C4-2B (cell line): Measurements from ENCODE around the gene ELFN2.
"Not testable (repeated sequence)": the region's sequence is repeated elsewhere in the genome, so short reads cannot be mapped to it uniquely, and the experiment has no call there.

ENCODE experiments used
- ZFX ChIP-seq: fragments of 450-650 bp; IDR thresholded peaks from 2 replicates; pipeline ENCODE4 v1.6.1; 2017
- TF ChIP-seq, protein P1 (sequence below): fragments of 450-650 bp; conservative IDR thresholded peaks from 2 replicates; pipeline ENCODE4 v1.5.1; 2017; ENCODE audit warnings: mild to moderate bottlenecking

DNA sequence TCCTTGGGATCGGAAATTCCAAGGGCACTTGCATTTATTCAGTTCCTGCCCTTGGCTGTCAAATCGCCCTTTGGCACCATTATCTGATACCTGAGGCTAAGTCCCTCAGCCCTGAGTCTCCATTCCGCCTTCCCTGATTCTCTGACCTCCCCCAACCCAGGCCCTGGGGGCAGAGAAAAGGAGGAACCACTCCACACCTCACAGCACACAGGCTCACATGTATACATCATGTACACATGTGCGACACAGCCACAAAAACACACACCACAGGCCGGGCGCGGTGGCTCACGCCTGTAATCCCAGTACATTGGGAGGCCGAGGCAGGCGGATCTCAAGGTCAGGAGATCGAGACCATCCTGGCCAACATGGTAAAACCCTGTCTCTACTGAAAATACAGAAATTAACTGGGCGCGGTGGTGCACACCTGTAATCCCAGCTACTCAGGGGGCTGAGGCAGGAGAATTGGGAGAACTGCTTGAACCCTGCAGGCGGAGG is 41.0 kb upstream of the ELFN2 start:
- TF ChIP-seq, protein P1, sequence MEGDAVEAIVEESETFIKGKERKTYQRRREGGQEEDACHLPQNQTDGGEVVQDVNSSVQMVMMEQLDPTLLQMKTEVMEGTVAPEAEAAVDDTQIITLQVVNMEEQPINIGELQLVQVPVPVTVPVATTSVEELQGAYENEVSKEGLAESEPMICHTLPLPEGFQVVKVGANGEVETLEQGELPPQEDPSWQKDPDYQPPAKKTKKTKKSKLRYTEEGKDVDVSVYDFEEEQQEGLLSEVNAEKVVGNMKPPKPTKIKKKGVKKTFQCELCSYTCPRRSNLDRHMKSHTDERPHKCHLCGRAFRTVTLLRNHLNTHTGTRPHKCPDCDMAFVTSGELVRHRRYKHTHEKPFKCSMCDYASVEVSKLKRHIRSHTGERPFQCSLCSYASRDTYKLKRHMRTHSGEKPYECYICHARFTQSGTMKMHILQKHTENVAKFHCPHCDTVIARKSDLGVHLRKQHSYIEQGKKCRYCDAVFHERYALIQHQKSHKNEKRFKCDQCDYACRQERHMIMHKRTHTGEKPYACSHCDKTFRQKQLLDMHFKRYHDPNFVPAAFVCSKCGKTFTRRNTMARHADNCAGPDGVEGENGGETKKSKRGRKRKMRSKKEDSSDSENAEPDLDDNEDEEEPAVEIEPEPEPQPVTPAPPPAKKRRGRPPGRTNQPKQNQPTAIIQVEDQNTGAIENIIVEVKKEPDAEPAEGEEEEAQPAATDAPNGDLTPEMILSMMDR = not testable (repeated sequence)
- TF ChIP-seq ZFX = not testable (repeated sequence)
